AG08396 (cell line): ENCODE results near the gene ERFE.

Experiments used
- DNase-seq: peaks from one replicate; pipeline ENCODE4 v3.0.0; 2012; ENCODE audit warnings: low spot score, mixed read lengths

The ERFE gene

DNA sequence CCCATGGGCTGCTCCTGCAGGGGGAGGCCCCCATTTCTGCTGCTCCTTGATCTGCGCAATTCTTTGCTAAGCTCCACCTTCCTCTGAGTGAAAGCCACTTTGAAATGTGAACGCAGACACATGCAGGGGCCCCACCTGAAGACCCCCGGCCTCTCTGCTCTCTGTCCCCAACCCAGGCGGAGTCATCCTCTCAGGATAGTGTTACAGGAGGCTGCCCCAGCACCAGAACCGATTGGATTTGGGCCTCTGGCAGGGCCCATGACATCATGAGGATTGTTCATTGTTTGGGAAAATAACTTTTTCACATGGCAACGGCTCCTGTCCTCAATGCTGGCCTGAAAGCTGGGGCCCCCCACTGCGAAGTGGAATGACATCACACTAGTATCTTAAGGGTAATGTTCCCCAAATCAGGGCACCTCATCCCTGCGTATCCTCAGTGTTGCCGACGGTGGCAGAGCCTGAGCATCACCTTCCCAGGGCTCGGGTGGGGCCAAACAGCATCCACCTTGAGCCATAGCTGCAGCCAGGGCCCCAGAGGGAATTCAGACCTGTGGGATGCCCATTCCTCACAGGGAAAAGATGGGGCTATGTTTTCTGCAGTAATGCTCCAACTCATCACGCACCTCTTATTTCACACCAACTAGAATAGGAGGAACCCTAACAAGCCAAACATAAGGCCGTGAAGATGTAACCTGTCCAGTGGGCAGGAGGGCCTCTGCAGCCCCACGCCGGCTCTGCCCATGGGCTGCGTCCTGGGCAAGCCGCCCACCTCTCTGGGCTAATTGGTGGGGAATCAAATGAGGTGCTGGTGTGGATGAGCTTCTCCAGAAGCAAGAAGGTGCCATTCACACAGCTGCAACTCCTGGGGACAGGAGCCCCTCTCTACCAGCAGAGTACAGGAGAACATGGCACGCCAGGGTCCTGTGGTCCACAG, 2.7 kb upstream of the ERFE start:
- no peak for DNase-seq

DNA sequence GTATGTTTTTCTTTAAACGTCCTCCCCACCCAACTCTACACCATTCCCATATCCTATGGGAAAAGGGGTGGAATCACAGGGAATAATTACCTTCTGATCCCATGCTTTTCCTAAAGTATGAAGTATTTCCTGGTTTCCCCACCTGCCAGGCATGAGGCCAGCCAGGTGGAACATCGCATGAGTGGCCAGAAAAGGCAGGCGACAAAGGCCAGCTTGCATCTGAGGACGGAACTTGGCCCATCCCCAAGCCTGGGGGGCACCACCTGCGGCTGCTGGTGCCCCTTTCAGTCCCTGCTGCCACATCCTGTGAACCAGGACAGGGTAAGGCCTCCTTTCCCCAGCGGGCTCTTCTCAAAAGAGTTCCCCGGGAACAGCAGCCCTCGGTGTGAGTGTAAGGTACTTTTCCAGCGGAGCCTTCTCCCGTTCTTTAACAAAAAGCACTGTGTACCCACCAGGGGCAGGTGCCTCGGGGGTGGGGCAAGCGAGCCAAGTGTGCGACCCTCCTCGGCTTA, 1.2 kb upstream of the ERFE start:
- no peak for DNase-seq

DNA sequence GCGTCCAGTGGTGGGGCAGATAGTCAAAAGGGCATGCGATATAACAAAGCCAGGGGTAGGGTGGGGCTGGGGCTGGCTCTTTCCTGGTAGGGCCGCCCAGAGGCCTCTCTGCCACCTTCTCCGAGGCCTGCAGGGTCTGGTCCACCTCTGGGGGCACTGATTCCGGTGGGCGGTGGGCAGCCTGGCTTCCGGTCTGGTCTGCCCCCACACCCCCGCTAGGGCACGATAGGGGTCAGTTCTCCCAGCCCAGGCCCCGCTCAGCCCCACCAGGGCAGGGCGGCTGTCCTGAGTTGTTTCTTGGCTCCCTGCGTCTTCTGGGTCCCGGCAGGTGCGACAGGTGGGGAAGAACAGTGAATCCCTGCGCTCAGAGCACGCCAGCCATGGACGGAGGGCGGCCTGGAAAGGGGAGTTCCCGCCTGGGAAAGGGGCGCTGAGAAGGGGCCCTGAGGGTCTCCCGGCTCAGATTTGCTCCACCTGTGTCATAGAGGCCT, 707 bp upstream of the ERFE start:
- no peak for DNase-seq

DNA sequence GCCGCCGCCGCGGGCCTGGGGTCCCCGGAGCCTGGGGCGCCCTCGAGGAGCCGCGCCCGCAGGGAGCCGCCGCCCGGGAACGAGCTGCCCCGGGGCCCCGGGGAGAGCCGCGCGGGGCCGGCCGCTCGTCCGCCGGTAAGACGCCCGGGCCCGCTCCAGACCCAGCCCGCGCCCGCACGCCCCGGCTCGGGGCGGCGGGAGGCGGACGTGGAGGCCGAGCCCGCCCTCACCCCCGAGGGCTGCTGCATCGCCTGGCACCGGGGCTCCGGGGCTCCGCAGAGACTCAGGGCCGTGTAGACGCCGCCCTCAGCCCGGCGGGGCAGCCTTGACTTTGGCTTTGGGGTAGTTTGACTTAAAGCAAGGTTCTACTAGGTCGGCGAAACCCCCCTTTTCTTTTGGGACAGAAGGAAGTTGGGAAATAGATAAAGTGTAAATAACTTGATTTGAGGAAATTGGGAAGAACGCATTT, 335 bp downstream of the ERFE start:
- no peak for DNase-seq

DNA sequence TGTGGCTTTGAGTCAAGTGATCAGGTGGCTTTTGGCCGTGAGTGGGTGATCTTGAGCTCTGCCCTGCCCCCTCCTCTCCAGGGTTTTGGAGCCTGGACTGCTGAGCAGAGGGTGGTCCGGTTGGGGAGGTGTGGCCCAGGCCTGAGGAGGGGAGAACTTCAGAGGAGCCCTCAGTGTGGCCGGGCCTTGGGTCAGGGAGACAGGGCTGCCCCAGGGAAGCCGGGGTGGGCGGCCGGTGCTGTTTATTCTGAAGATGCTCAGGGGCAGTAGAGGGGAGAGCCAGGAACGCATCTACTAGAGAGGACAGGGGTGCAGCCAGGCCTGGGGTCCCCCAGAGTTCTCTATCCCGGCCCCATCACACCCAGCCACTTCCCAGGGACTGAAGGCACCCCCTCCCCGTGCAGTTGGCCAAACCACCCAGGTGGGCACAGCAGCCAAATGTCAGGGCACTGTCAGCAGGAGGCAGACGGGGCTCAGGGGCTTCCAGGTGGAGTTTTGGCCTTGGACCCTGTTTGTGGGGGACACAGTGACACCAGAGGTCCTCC, 963 bp downstream of the ERFE start:
- no peak for DNase-seq

DNA sequence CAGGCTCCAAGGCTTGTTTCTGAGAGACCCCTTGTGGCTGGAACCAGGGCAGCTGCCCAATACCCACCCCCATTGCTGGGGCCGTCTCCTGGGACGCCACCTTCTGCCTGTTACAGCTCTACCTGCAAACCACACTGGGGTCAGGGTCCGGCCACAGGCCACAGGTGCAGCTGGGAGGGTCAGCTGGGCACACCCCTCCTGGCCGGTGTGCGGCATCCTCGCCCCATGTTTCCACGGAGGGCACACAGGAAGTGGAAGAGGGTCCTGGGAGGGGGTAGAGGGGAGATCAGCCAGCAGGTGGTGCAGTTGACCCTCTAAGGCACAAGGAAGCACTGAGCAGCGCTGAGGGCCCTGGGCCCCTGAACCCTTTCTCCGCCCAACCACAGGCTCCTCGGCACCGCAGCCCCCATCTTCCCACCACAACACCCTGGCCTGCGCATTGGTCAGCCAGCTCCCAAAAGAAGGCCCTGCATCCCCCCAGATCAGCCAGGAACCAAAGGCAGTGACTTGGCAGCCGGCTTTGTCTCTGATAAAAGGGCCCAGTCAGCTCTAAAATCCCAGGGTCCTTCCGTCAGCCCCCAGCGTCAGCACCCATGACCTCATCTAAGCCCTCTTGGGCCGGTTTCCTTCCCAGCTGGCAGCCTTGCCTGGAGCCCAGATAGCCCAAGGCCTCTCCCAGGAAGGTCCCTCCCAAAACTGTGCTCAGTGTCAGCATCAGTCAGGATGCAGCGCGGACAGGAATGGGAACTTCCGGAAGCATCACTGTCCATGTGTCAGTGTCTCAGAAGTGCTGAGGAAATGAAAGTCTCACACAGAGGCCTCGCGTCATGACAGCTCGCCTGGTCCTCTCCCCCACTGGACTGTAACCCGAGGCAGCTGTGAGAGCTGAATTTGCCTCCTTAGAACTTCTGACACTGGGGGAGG, 1.7 kb downstream of the ERFE start:
- DNase-seq, result no peak

DNA sequence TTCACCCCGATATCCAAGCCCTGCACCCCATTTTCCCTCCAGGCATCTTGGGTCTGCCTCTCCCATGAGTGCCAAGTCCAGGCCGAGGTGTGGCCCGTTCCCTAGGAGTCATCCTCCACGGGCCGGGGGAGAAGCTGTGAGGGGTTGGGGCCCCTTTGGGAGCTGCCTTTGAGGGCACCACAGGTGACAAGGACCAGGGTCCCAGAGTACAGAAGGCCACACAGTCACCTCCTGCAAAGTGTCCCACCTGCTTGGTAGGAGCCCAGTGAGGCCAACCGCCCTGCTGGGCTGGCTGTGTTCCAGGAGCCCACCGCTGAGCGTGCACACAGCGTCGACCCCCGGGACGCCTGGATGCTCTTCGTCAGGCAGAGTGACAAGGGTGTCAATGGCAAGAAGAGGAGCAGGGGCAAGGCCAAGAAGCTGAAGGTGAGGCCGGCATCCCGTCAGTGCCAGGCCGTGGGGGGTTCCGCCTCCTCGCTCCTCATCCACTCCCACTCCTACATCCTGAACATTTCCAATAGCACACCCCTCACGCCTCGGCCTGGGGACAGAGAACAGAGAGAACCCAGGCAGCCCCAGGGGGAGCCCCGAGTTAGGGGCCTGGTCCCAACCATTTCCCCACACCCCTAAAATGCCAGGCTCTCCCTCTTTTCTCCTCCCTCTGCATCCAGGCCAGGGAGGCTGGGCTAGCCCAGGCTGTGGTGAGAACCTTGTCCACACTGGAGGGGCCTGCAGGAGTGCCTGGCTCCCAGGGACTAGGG, 2.7 kb downstream of the ERFE start:
- DNase-seq, result no peak

GRCh38 chr2:238162251-238162845, 3.6 kb downstream of the ERFE start:
- DNase-seq, result no peak

DNA sequence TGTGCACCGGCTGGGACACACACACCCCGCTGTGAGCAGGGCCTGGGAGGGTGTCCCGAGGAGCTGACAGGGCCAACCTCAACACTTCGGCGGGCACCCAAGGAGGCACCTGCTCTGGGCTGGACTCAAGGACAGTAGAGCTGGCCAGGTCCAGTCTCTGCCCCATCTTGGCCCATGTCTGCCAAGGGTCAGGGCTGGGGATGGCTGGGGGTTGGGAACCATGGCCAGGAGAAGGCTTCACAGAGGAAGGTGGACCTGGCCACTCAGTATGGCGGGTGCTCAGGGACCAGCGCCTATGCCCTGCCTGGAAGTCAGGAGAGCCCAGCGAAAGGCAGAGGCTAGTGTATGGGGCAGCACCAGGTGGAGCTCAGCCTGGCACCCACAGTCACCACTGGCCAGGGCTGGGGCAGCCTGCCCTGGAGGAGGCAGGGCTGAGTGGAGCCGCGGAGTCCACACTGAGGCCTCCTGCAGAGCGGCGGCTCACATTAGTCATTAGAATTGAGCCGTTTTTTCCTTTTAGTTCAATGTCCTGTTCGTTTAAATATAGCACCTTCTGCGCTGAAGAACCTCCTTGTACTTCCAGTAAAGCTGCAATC, 4.2 kb downstream of the ERFE start:
- DNase-seq, result no peak

GRCh38 chr2:238163481-238164198, 4.9 kb downstream of the ERFE start:
- no peak for DNase-seq

DNA sequence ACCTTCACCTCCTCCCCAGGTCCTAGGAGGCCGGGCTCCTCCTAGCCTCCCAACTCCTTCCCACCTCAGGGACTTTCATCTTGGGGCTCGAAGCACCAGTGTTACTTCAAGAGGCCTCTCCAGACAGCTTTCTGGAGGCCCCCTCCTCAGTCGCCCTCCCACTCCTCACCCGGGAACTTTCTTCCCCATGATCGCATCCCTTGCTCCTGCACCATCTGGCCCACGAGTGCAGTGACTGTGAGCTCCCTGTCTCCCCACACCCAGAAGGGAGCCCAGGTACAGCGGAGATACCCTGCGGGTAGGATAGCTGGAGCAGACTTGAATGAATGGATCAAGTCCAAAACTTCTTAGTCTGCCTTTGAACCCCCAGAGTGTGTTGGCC, 6.1 kb downstream of the ERFE start:
- no peak for DNase-seq

DNA sequence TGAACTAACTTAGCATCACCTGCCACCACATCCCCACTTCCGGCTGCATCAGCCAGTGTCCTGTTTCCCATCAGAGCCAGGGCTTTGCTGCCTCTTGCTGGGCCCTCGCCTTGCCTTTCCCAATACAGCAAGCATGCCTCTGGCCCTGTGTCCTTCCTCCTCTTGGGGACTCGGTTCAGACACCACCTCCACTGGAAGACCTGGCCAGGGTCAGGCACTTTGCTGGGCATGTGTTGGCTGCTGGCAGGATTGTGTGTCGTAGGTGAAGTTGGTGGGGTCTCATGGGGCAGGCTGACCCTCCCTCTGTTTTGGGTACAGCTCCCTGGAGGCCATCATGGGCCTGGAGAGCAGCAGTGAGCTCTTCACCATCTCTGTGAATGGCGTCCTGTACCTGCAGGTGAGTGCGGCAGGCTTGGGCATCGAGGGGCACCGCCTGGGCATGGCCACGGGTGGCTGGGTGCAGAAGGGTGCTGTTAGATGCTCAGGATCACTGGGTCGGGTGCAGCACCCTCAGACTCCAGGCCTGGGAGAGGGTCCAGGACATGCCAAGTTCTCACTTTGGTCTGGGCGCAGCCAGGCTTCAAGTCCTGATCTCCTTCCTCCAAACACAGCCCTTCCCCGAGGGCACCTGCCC, 6.6 kb downstream of the ERFE start:
- no peak for DNase-seq

- DNase-seq, result no peak
Measured at GRCh38 chr2:238166391-238167343, 7.9 kb downstream of the ERFE start.

GRCh38 chr2:238167344-238167715, 8.6 kb downstream of the ERFE start:
- no peak for DNase-seq

- DNase-seq, result no peak
Measured at GRCh38 chr2:238167761-238168160, 9.0 kb downstream of the ERFE start.

GRCh38 chr2:238168196-238169047, 9.7 kb downstream of the ERFE start:
- no peak for DNase-seq

- DNase-seq, result peak; percentile 85
Measured at GRCh38 chr2:238169048-238169707, 10.4 kb downstream of the ERFE start.
